ENCODE measurements around the gene TIMELESS. TPM values are rescaled to one million over a fixed set of nuclear protein-coding genes. Genes with fewer than 3 reads are reported as not detected.

Gene TIMELESS, protein sequence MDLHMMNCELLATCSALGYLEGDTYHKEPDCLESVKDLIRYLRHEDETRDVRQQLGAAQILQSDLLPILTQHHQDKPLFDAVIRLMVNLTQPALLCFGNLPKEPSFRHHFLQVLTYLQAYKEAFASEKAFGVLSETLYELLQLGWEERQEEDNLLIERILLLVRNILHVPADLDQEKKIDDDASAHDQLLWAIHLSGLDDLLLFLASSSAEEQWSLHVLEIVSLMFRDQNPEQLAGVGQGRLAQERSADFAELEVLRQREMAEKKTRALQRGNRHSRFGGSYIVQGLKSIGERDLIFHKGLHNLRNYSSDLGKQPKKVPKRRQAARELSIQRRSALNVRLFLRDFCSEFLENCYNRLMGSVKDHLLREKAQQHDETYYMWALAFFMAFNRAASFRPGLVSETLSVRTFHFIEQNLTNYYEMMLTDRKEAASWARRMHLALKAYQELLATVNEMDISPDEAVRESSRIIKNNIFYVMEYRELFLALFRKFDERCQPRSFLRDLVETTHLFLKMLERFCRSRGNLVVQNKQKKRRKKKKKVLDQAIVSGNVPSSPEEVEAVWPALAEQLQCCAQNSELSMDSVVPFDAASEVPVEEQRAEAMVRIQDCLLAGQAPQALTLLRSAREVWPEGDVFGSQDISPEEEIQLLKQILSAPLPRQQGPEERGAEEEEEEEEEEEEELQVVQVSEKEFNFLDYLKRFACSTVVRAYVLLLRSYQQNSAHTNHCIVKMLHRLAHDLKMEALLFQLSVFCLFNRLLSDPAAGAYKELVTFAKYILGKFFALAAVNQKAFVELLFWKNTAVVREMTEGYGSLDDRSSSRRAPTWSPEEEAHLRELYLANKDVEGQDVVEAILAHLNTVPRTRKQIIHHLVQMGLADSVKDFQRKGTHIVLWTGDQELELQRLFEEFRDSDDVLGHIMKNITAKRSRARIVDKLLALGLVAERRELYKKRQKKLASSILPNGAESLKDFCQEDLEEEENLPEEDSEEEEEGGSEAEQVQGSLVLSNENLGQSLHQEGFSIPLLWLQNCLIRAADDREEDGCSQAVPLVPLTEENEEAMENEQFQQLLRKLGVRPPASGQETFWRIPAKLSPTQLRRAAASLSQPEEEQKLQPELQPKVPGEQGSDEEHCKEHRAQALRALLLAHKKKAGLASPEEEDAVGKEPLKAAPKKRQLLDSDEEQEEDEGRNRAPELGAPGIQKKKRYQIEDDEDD
- total RNA-seq: 3.6 and 9.3 TPM in 2 replicates

DNA sequence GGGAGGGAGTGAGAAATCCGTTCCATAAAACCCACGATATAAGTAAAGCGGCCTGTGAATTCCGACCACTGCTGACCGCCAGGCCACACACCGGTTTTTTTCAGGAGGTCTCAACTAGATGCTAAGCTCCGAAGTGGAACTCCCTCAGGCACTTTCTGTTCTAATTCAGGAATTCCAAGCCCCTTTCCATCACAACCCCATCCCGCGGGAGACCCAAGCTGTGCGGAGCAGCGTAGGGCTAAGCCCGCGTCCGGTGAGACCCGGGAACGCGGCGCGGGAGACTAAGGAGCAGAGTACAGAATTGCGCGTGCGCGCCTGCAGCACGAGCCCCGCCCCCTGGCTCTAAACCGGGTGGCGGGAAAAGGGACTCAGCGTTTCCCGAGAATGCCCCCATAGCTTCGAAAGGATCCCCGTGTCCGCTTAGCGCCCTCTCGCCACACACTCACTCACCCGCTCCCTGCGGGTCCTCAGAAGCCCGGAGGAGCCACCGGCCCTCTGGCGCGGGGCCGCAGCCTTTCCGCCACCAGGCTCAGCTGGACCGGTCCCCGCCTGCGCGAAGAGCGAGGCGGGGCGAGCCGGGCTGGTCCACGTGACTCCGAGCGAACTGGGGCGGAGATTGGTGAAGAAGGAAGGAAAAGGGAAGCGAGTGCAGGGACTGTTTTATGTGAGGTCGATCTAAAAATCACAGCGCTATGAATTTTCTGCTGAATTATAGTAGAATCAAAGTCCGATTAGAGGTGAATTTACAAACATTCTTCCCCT is at the start of gene TIMELESS:
Gene TIMELESS, minus strand, starts transcription at position 567 of the 762 bp plus-strand sequence. CDS start 15,256 bp downstream, outside the sequence.

DNA sequence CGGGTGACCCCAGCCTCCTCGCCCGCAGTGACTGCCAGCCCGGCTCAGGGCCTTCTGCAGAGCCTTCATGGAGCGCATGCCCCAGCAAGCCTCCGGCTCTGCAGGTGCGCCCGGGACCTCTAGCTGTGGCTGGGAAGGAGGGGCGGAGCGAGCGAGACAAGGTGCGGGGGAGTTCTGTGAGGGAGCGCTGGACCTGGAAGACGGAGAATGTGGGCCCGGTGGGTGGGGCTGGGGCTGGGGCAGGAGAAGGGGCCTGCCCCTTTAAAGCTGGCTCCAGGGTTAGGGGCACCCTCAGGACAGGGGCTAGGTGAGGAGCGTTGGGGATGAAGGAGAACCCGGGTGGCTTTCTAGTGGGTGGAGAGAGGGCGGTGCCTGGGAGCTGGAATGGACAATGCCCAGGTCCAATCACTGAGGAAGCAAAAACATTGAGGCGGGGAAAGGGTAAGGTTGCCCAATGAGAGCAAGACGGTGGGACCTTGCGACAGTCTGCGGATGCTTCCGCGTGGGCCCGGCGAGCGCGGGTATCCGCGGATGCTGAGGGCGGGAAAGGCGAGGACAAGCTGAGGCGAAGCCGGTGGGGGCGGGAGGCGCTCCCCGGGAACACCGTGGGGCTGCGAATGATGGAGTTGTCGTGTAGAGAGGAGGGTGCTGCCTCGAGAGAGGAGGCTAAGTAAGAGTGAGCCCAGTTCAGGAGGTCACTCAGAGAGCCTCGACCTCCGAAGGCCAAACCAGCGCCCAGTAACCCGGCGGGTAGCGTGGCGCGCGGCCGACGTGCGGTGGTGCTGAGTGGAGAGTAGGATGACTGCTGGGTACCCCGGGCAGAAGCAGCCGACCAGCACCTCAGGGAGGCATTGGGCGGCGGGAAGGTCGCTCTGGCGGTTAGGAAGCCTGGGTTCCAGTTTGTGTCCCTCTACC is 39.1 kb upstream of the TIMELESS start, which contains the start of gene GLS2:
Gene GLS2, minus strand, starts transcription at position 121 of the 915 bp plus-strand sequence. Its CDS starts 43 bp downstream, at position 78.

DNA sequence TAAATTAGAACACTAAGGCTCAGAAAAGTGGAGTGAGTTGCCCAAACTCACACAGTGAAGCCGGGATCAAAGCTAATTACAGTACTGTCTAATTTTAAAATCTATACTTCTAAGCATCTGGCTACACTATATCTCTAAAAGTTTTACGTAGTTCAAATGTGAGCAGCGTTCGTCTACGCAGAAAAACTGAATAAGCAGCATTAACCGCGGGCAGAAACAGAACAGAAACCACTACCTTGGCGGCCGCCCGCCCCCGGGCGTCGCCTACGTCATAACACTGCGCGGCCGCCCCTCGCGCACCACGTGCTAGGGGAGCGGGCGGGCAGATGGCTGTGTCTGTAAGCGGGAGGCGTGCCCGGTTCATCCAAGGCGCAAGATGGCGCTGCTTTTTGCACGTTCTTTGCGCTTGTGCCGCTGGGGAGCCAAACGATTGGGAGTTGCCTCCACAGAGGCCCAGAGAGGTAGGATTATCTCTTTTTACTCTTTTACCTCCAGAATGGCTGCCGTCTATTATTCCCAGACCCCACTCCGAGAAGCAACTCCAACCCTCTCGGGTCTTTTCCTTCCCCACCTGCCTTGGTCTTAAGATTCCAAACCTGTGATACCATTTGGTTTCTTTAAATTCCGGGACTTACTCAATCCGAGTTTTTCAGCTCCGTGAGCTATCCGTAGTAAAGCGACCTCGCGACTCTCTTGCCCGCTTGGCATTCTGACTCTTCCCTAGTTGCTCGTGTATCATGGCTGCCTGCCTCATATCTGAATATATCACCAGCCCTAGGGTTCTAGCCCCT is 19.2 kb upstream of the TIMELESS start, which contains the start of gene SPRYD4:
Gene SPRYD4, plus strand, starts transcription at position 363 of the 791 bp plus-strand sequence. Its CDS starts 14 bp downstream, at position 377.

DNA sequence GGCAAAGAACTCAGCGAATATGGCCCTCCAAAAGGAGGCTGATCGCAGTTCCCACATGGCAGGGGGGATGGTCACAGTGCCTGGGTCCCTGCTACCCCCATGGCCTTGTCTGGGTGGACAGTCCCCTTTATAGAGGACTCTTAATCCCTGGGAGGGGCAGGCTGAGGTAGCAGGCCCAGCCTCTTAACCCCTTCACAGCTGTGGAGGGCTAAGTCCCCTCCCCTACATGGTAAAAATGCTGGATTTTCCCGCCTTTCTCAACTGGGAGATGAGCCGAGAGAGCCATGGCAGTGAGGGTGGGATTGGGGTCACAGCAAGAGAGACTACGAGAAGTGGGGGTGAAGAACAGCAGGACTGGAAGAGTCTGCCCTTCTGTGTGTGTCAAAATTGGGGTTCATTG is 5.3 kb upstream of the TIMELESS start, which contains the start of gene MIP:
Gene MIP, minus strand, starts transcription at position 101 of the 400 bp plus-strand sequence. Its CDS starts 44 bp downstream, at position 57.

Other genes with a start within 250 kb of the TIMELESS start
- 127 and 135 TPM in 2 replicates for gene RNF41, start 227.5 kb downstream of the TIMELESS start, total RNA-seq
- 21.1 and 23.6 TPM in 2 replicates for gene NABP2, start 225.1 kb downstream of the TIMELESS start, total RNA-seq
- gene SLC39A5, start 219.4 kb downstream of the TIMELESS start, total RNA-seq: not detected in 2 replicates
- gene ANKRD52, start 191.0 kb downstream of the TIMELESS start, total RNA-seq: 25.8 and 46.2 TPM in 2 replicates
- gene COQ10A, start 182.5 kb downstream of the TIMELESS start, total RNA-seq: 7.1 and 13.4 TPM in 2 replicates
- 62.4 and 198 TPM in 2 replicates for gene CS, start 149.1 kb downstream of the TIMELESS start, total RNA-seq
- gene CNPY2, start 133.4 kb downstream of the TIMELESS start, total RNA-seq: 97.3 and 152 TPM in 2 replicates
- 15.7 and 22.2 TPM in 2 replicates for gene PAN2, start 115.4 kb downstream of the TIMELESS start, total RNA-seq
- gene IL23A, start 110.5 kb downstream of the TIMELESS start, total RNA-seq: not detected in 2 replicates
- gene STAT2, start 89.3 kb downstream of the TIMELESS start, total RNA-seq: 173 and 265 TPM in 2 replicates
- not detected in 2 replicates for gene APOF, start 86.6 kb downstream of the TIMELESS start, total RNA-seq
- gene MIP, start 5.2 kb upstream of the TIMELESS start, total RNA-seq: not detected in 2 replicates
- 1.2 and 1.4 TPM in 2 replicates for gene SPRYD4, start 19.2 kb upstream of the TIMELESS start, total RNA-seq
- gene GLS2, start 38.7 kb upstream of the TIMELESS start, total RNA-seq: 0.18 TPM in 1 of 2 replicates, not detected in the other
- 12.5 and 18.4 TPM in 2 replicates for gene RBMS2, start 72.4 kb upstream of the TIMELESS start, total RNA-seq
- gene BAZ2A, start 180.9 kb upstream of the TIMELESS start, total RNA-seq: 14.0 and 36.8 TPM in 2 replicates
- gene ATP5F1B, start 196.6 kb upstream of the TIMELESS start, total RNA-seq: 384 and 483 TPM in 2 replicates
- gene PTGES3, start 238.9 kb upstream of the TIMELESS start, total RNA-seq: 70.7 and 102 TPM in 2 replicates